Progenitor cell of endocrine pancreas (in vitro differentiated cells): ENCODE data around the gene PANX2. TPM values are rescaled to one million over a fixed set of nuclear protein-coding genes. Genes with fewer than 3 reads are reported as not detected.
"Not testable (repeated sequence)": the region's sequence is repeated elsewhere in the genome, so short reads cannot be mapped to it uniquely, and the experiment has no call there.

Source experiments
- DNase-seq: peaks from one replicate; pipeline ENCODE4 v3.0.0; 2021; ENCODE audit warnings: low spot score; ENCODE audit not compliant: unreplicated experiment
- H3K27ac Mint-ChIP-seq: 2 replicates; pipeline ENCODE4 v1.8.0; 2021; ENCODE audit warnings: mild to moderate bottlenecking, moderate library complexity, mixed read lengths
- H3K27me3 Mint-ChIP-seq: 2 replicates; pipeline ENCODE4 v1.8.0; 2021; ENCODE audit warnings: mixed read lengths
- H3K36me3 Mint-ChIP-seq: 2 replicates; pipeline ENCODE4 v1.8.0; 2022; ENCODE audit warnings: mixed read lengths; ENCODE audit not compliant: insufficient read depth
- H3K4me1 Mint-ChIP-seq: 2 replicates; pipeline ENCODE4 v1.8.0; 2021; ENCODE audit warnings: low read depth, mixed read lengths
- H3K4me3 Mint-ChIP-seq: 2 replicates; pipeline ENCODE4 v1.8.0; 2021; ENCODE audit warnings: low read depth, mild to moderate bottlenecking, moderate library complexity, mixed read lengths
- H3K9me3 Mint-ChIP-seq: 2 replicates; pipeline ENCODE4 v1.8.0; 2021; ENCODE audit warnings: low read depth, mixed read lengths
- CTCF ChIP-seq: fragments of 200-600 bp; sonication (generic); IDR thresholded peaks from one replicate; pipeline ENCODE4 v1.5.0; 2021; ENCODE audit warnings: antibody characterized with exemption, mild to moderate bottlenecking; ENCODE audit not compliant: unreplicated experiment
- total RNA-seq: library from RNA; stranded (reverse); gene quantifications from 2 replicates; pipeline ENCODE4 v1.2.1, GENCODE V29; 2021

Gene PANX2
- total RNA-seq, 1 donor from 2014 or later: 6.3 TPM

GRCh38 chr22:50129121-50129736, 41.3 kb upstream of the PANX2 start:
- Mint-ChIP-seq H3K27ac (no peak overlapping the region), H3K36me3 (no peaks in the 10 kb centered on the region), H3K27me3 (peaks cover 14% of the 10 kb centered on the region), H3K4me3 (no peak overlapping the region), H3K4me1 (no peaks in the 10 kb centered on the region), H3K9me3 (no peaks in the 10 kb centered on the region)
- DNase-seq: no peak
- no peak for TF ChIP-seq CTCF

GRCh38 chr22:50131894-50132293, 38.6 kb upstream of the PANX2 start:
- Mint-ChIP-seq H3K4me1 (no peaks in the 10 kb centered on the region), H3K27me3 (peaks cover 20% of the 10 kb centered on the region), H3K9me3 (no peaks in the 10 kb centered on the region), H3K4me3 (no peak overlapping the region), H3K36me3 (no peaks in the 10 kb centered on the region), H3K27ac (no peak overlapping the region)
- DNase-seq: no peak
- TF ChIP-seq CTCF: no peak

- DNase-seq: no peak
- H3K4me1 Mint-ChIP-seq: no peaks in the 10 kb centered on the region
- H3K27ac Mint-ChIP-seq: no peak overlapping the region
- H3K4me3 Mint-ChIP-seq: no peak overlapping the region
- no peak for TF ChIP-seq CTCF
- no peaks in the 10 kb centered on the region for H3K9me3 Mint-ChIP-seq
- peaks cover 23% of the 10 kb centered on the region for H3K27me3 Mint-ChIP-seq
- H3K36me3 Mint-ChIP-seq: no peaks in the 10 kb centered on the region
Observed at GRCh38 chr22:50134481-50134880, 36.0 kb upstream of the PANX2 start.

- Mint-ChIP-seq H3K27ac (no peak overlapping the region), H3K36me3 (no peaks in the 10 kb centered on the region), H3K4me1 (peaks cover 8% of the 10 kb centered on the region), H3K9me3 (no peaks in the 10 kb centered on the region), H3K4me3 (no peak overlapping the region), H3K27me3 (peaks cover 21% of the 10 kb centered on the region)
- no peak for DNase-seq
- no peak for TF ChIP-seq CTCF
Observed at GRCh38 chr22:50136581-50137015, 33.9 kb upstream of the PANX2 start.

GRCh38 chr22:50137277-50137676, 33.3 kb upstream of the PANX2 start:
- not testable (repeated sequence) for H3K36me3 Mint-ChIP-seq

GRCh38 chr22:50138041-50138440, 32.5 kb upstream of the PANX2 start:
- Mint-ChIP-seq H3K27me3 (peaks cover 31% of the 10 kb centered on the region), H3K4me3 (no peak overlapping the region), H3K9me3 (no peaks in the 10 kb centered on the region), H3K36me3 (no peaks in the 10 kb centered on the region), H3K4me1 (peaks cover 16% of the 10 kb centered on the region), H3K27ac (no peak overlapping the region)
- TF ChIP-seq CTCF: no peak
- DNase-seq: no peak

More at GRCh38 chr22:50137277-50137676, 33.3 kb upstream of the PANX2 start:
- H3K4me3 Mint-ChIP-seq, H3K27ac Mint-ChIP-seq, H3K9me3 Mint-ChIP-seq, DNase-seq: not testable (repeated sequence)
- Mint-ChIP-seq H3K27me3 (peaks cover 26% of the 10 kb centered on the region), H3K4me1 (peaks cover 13% of the 10 kb centered on the region)
